NCI-H1048 (cell line): ENCODE data around the gene CADPS2.

Experiments
- DNase-seq: peaks from one replicate; lab custom pipeline; 2025; lab: John Stamatoyannopoulos, UW

CADPS2 gene

DNA sequence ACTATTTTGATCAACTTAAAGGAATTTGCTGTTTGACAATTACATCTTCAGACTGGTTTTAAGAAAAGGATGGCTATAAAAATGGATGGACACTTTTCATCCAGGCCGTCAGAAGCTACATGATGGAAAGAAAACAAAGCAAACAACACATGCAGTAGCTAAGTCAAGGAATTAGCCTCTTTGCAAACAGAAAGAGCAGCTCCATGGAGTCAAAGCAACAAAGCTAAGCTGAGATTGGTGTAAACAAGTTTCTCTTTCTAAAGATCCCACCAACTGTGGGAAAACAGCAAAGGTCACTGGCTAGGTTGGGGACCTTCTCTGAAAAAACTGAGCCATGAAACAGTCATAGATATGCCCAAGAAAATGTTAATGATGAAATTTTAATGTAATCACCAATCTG, 286.2 kb downstream of the CADPS2 start:
- DNase-seq = no peak

DNA sequence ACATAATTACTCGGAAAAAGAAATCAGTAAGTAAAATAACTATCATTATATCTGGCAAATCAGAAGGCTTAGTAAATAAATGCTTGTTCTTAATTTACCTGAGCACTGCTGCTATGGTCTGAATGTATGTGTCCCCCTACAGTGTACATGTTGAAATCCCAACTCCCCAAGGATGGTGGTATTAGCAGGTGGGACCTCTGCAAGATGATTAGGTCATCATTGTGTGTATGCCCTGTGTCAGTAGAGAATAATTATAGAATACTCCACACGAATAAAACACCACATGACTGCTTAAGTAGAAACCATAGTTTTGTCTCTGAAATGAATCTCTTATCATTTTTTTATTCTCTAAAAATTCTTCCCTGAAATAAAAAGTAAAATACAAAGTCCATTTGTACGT, 289.0 kb downstream of the CADPS2 start:
- no peak for DNase-seq

DNA sequence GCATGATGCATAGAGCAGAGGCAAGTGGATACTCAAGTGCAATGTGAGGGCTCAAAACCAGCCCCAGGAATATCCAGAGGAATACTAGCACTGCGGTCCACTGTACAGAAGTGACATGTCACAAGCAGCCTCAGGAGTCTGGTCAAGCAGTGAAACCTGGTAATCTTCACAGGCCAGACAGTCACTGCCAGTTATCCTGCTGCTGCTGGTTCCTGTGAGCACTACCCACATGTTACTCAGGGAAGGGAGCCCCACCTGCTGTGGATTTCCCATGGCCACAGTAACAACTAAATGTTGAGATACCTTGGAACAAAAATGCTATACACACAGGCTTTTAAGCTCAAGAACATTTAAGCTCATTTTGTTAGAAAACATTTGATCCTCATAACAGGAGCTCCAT, 290.4 kb downstream of the CADPS2 start:
- no peak for DNase-seq

DNA sequence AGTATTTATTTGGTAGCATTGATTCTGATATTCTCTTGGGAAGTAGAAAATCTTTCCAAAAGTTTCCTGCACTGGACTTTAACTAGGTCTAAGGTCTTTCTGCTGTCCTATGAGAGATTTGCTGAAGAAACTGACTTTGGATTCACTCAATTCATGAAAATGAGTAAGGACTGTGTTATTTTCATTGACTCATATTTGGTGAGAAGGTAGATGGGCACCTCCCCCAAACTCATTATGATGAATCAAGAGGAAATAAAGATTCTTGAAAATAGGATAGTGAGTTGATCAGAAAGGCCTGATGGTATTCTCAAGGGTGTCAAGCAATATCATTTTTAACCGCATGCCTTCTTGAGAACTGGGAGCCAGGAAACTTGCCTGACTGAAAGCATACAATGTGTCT, 297.6 kb downstream of the CADPS2 start:
- DNase-seq = no peak

DNA sequence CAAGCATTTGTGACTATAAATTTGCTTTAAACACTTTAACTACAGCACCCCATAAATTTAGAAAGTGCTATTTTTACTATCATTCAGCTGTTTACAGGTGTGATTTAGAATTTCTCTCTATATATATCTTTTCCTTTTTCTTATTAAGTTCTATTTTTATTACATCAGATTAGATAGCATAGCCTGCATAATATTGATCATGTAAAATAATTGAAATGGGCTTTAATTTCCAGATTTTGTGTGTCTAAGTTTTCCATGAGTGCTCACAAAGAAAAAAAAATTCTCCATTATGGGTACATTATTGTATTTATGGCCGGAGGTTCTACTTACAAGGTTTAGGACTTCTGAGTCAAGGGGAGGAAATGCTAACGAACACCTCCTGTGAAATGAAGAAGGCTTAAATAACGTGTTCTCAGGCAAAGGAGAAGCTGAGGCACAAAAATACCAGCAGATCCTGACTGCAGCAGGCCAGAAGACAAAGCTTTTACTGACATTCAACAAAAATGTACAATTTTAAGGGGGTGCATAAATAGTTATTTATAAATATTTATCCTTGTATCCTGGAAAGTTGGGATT, 301.5 kb downstream of the CADPS2 start:
- no peak for DNase-seq

DNA sequence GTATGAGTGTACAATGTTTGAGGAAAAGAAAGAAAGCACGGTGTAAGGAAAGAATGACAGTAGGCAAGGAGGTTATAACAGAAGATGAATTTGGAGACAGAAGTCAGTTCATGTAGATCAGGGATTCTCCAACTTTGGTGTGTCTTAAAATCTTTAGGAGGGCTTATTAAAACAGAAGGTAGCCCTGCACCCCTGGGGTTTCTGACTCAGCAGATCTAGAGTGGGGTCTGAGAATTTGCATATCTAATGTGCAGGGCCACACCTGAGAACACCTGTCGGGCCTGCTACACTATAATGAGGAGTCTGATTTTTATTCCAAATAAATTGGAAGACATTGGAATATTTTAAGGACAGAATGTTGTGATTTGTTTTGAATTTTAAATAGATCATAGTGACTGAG, 307.9 kb downstream of the CADPS2 start:
- DNase-seq = no peak

DNA sequence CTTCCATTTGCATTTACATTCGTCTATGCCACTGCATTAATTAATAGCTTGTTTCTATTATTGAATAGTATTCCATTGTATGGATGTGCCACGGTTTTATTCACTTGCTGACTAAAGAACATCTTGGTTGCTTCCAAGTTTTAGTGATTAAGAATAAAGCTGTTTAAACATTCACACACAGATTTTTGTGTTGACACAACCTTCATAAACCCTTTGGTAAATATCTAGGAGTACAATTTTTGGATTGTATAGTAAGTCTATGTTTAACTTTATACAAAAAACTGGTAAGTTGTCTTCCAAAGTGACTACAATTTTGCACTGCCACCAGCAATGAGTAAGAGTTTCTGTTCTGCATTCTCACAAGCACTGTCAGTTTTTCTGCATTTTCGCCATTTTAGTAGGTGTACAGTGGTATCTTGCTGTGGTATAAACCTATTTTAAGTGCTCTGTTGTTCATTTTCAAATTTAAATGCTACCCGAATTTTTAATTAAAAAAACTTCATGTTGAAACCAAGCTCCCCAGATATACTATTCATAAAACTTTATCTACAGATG, 308.7 kb downstream of the CADPS2 start:
- no peak for DNase-seq

DNA sequence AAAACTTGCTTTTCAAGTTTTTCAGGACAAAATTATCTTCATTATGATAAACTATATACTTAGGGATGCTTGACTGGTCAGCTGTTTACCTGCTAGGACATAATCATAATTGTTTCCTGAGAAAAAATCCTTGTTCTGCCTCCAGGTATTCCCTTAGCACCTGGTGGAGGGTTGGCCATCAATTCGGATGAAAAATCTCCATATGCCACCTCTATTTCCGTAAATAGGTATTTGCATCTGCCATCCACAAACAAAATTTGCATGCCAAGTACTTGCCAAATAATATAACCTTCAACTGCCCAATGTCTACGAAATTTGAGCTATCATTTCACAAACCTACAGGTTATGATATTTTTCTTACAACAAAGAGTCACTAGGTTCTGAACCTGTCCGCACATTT, 313.6 kb downstream of the CADPS2 start:
- DNase-seq = peak; percentile 2

DNA sequence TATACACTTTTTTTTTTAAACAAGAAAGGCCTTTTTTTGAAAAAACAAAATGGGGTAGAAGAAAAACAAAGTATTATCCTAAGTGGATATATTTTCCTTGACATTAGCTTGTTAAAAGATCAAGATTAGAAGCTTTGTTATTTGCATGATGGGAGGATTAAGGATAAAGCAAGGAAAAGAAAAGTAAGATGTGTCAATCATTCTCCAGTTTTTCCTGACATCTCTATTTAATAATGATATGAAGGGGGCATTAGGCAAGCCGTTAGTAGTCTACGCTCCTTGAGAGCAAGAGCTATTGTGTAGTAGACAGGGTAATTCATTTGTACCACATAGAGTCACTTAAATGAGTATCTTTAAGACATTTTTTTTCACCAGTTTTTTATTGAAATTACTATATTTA, 324.9 kb downstream of the CADPS2 start:
- DNase-seq = no peak

DNA sequence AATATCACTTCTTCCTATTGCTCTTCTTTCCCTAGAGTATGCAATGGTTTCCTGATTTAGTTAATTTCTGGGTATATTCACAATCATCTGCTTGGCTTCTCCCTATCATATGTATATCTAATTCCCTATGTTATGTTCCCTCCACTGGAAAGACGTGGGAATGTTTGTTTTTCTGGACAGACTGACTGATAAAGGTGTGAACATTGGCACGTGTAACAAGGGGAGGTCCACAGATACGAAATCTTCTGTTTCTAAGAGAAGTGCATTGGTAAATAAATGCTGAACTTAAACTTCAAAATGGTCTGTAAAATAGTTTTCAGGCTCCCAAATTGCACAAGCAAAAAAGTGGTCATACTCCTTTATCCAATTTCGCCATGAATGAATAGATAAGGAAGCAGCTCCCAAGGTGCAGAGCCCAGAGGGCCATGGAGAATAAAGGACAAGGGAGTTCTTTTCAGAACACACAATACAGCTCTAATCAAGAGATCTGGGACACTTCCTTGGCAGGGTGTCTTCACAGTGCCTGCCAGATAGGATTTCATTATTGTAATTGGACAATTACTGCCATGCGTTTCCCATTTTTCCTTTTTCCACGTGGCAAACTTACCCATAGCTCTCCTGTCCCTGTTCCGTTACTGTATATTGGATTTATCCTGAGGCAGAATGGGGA, 329.3 kb downstream of the CADPS2 start:
- DNase-seq = no peak

DNA sequence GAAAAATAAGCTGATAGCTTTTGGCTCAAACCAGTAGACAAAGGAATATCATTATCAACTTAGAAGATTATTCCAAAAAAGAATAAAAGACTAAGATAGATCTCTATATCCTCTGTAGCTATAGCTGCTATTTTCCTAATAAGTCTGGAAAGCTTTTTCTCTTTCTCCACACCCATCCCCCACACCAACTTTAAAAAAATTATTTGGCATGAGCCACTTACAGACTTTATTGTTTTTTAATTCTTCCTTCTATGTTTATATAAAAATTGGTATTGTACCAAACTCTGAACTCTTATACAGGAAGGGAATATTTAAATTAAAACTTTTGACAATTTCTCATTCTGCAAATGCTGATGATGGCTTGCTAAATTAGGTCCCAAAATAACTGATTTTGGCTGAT, 330.0 kb downstream of the CADPS2 start:
- no peak for DNase-seq

DNA sequence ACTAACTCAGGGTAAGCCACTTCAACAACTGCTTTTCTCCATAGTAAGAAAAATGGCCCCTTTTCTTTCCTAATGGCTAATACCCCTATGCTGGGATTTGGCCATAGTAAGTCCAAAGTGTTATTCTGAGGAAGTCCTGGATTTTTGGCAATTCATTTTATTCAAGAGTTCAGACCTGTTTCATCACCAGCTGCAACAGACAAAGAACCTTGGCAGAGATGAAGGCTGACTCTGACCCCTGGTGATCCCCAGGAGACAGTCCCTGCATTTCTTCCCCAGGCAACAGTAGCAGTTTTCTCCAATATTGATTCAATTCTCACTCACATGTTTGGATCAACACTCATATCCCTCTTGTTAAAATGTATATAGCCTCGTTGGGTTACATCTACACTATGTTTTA, 332.5 kb downstream of the CADPS2 start:
- no peak for DNase-seq

DNA sequence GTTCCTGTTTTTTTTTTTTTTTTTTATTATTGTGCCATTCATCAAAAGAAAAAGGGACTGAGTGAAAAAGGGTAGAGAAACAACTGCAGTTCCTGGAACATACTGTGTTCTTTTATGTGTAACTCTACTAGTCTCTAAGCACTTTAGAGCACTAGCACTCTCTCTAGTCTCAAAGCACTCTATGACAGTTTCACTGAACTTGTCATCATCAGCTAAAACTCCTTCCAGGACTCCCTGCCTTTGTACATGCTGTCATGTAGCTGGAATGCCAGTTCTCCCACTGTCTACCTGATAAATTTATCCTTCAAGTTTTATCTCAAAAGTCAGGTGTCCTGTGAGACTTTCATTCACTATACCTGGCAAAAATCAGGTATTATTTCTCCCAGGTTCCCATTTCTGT, 333.5 kb downstream of the CADPS2 start:
- no peak for DNase-seq

DNA sequence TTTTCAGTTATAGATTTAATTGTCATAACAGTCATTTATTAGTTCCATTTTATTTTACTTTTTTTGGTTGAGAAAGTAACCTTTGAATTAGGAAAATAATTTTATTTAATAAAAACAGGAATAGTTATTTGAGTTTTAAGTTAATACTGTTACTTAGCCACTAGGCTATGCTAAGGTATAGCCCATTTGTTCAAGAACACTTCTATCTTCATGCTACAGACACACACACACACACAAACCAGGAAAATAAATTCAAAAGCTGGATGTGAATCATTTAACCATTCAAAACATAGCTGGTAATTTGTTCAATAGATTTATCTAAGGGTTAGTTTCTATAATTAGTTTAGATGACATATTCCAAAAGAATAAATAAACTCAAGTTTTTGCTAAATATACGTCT, 335.7 kb downstream of the CADPS2 start:
- no peak for DNase-seq

DNA sequence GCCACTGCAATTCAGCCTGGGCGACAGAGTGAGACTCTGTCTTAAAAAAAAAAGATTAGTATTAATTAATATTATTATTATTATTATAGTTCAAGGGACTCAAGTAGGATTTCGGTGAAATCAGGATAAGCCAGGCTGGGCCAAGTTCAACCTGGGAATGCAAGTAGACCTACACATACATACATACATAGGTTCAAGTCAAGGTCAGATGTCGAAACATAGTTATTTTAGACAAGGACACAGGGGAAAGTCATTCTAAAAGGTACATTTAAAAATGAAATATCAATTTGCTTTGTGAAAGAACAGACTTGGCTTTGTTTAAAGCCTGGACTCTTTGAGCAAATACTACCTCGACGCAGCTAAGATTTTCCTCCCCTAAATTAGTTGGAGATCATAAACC, 336.7 kb downstream of the CADPS2 start:
- DNase-seq = no peak

DNA sequence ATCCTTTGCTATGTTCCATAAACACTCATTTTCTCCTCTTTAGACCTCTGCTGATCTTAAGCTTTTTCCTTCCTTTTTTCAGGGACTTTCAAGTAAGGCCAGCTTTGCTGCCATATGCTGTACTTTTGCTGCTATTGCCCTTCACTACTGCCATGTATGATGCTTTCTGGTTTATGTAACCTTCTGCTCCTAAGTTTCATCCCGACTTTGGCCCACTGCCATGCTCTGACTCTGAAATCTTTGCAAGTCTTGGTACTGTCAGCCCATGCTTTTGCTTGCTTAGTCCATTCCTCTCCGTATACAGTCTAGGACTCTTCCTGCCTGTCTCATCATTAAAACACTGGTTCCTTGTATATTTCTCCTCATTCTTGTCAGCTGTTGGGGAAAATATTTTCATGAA, 339.8 kb downstream of the CADPS2 start:
- DNase-seq = no peak

DNA sequence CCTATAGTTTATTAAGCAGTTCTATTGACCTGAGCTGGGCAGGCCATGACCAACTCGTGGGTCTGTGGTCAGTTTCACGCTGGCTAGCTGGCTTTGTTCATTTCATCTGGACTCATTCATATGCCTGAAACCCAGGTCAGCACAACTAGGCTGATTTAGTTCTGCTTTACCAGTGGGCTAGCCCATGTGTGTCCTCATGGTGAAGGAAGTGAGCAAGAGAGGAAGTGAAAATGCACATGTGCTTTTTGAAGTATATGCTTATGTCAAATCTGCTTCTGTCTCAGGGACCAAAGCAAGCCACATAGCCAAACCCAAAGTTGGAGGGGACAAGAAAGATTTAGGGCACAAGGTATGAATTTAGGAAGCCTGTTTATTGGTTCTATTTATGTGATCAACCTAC, 341.8 kb downstream of the CADPS2 start:
- no peak for DNase-seq

DNA sequence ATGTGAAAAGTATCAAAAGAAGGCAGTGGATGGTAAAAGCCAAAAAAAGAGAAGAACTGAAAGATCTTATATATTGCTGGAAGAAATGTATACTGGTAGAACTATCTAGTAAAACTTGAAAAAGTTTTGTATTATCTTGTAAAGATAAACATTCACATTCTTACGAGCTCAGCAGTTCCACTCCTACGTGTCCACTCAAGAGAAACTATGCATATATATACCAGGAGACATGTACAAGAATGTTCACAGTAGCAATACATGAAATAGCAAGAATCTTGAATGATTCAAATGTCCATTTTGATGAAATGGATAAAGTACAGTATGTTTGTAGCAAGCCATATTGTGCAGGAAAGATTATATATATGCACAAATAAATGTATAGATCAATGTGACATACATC, 342.4 kb downstream of the CADPS2 start:
- DNase-seq = no peak

DNA sequence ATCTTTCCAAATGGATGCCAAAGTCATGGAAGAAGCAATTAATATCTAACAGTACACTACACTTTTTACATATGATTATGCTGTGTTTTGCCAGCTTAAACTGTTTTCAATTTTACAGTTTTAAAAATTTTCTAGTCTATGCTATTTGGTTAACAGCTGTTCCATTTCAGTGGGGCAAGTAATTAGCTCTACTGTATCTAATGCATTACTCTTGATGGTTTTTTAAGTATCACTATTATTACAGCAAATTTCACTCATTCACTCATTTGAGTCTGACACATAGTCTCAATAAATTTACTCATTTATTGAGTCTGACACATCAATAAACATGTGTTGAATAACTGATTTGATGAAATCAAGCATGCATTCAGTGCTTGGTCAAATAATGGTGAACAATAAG, 343.1 kb downstream of the CADPS2 start:
- no peak for DNase-seq

DNA sequence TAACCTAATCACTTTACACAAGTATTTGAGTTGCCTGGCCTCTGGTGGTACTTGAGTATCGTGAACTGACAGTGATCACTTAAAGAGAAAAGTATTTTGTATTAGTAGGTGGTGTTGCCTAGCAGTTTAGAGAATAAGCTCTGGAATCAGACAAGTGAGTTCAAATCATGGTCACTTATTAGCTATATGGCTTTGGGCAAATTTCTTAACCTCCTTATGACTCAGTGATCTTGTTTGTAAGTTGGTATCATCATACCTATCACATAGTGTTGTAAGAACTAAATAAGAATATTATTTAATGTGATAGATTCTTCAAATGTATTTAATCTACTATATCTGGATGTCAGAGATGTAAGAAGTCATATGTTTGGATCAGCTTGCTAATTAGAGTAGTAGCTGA, 351.2 kb downstream of the CADPS2 start:
- no peak for DNase-seq

DNA sequence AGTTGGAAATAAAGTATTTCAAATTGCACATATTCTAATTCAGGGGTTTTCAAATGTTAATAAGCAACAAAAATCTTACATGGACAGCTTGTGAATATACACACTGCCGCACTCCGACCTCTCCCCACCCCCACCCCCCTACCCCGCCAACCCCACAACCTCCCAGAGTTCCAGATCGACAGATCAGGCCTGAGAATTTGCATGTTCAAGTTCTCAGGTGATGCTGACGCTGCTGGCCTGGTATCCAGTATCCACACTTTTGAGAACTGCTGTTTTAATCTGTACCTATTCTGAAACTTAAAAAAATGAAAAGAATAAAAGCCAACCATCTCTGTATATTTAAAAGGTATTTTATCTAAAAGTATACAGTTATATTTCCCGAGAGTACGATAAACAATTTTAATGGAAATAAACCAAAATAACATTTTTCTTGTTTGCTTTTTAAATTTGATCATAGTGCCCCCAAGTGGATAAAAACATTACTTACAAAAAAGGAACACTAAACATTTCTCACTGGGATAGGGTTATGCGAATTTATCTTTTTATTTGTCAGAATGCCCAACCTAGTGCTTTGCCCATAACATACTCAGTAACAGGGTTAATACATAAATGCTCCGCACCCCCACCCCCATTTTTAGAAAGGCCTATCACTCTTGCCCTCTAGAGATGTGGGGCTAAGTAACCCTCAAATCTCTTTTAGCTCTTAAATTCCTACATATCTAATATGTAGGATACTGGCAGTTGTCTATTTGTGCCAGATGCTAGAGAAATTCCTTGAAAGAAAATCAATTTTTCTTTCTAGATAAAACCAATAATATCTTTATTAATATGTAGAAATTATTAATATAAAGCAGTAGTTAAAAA, 353.6 kb downstream of the CADPS2 start:
- DNase-seq = no peak

DNA sequence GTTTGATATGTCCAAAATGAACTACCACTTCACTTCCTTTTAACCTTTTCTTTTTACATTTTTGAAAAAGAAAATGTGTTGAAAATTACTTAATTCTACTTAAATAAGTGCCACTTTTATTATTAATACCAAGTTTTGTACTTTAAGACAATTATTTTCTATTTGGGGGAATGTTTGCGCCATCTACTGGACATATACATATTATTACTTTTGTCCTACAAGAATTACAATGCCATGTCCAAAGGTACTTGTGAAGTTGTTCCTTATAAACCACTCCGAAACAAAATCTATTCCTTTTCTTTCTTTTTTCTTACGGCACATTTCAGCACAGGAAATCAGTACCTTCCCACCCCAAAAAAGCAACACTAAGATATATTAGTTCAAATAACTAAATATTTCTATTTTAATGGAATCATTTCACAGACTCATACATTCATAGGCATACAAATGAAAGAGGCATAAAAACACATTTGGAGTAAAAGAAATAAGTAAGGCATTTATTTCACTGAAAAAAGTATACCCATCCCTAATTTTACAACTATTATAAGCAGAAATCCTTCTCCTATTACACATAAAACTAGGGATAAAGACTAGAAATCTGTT, 357.3 kb downstream of the CADPS2 start:
- peak; percentile 16 for DNase-seq

DNA sequence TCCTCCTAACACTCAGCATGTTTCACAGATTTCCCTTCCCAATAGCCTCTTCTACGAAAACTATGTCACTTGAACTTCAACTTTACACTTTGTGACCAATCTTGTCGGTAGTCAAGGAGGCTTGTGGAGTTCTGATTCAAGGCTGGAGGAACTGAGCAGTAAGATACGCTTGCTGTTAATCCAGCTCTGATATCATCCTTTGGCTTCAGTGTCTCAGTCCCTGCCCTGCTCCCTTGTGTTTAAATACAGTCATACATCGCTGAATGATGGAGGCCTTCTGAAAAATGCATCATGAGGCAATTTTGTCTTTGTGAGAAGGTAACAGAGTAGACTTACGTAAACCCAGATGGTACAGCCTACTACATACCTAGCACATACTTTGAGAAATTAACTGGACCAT, 360.9 kb downstream of the CADPS2 start:
- no peak for DNase-seq
